Mesendoderm (in vitro differentiated cells): Measurements from ENCODE around the gene MSI1. TPM values are rescaled to one million over a fixed set of nuclear protein-coding genes. Genes with fewer than 3 reads are reported as not detected.
A peak's percentile ranks its signal among the peaks of the same experiment; 100 is the strongest.

Experiments
- DNase-seq: peaks from one replicate; pipeline ENCODE4 v3.0.0; 2013
- H2AK5ac ChIP-seq: 2 replicates; pipeline ENCODE4 v1.6.1; 2013; ENCODE audit warnings: low read length, inconsistent platforms
- H2BK120ac ChIP-seq: 2 replicates; pipeline ENCODE4 v1.6.1; 2013; ENCODE audit warnings: low read depth, mild to moderate bottlenecking, low read length, moderate library complexity, mixed read lengths
- H2BK15ac ChIP-seq: replicated peaks from 2 replicates; pipeline ENCODE4 v1.6.1; 2013; ENCODE audit warnings: low read depth, mild to moderate bottlenecking, moderate library complexity
- H2BK5ac ChIP-seq: 2 replicates; pipeline ENCODE4 v1.6.1; 2013; ENCODE audit warnings: low read length, inconsistent platforms
- H3K18ac ChIP-seq: 2 replicates; pipeline ENCODE4 v1.6.1; 2013; ENCODE audit warnings: mild to moderate bottlenecking, low read length, mixed read lengths
- H3K23ac ChIP-seq: one replicate; pipeline ENCODE4 v1.6.1; 2013; ENCODE audit warnings: low read length
- H3K27ac ChIP-seq: 2 replicates; pipeline ENCODE4 v1.5.1; 2013; ENCODE audit warnings: low read depth, mild to moderate bottlenecking, inconsistent platforms, low read length, moderate library complexity
- H3K27me3 ChIP-seq: 2 replicates; pipeline ENCODE4 v1.6.1; 2013; ENCODE audit warnings: low read length, control low read depth, mild to moderate bottlenecking, inconsistent platforms; ENCODE audit not compliant: insufficient read depth, poor library complexity
- H3K36me3 ChIP-seq: 2 replicates; pipeline ENCODE4 v1.6.1; 2013; ENCODE audit warnings: low read length, inconsistent platforms; ENCODE audit not compliant: control insufficient read depth, insufficient read depth
- H3K4ac ChIP-seq: one replicate; pipeline ENCODE4 v1.6.1; 2013; ENCODE audit warnings: low read depth, mild to moderate bottlenecking, low read length, moderate library complexity
- H3K4me1 ChIP-seq: 2 replicates; pipeline ENCODE4 v1.6.1; 2013; ENCODE audit warnings: low read depth, low read length, inconsistent platforms; ENCODE audit not compliant: control insufficient read depth
- H3K4me2 ChIP-seq: 2 replicates; pipeline ENCODE4 v1.6.1; 2013; ENCODE audit warnings: low read length
- H3K4me3 ChIP-seq: 2 replicates; pipeline ENCODE4 v1.5.1; 2013; ENCODE audit warnings: mild to moderate bottlenecking, low read length
- H3K56ac ChIP-seq: one replicate; pipeline ENCODE4 v1.6.1; 2013; ENCODE audit warnings: low read length
- H3K79me1 ChIP-seq: 2 replicates; pipeline ENCODE4 v1.6.1; 2013; ENCODE audit warnings: low read length, inconsistent platforms
- H3K79me2 ChIP-seq: 2 replicates; pipeline ENCODE4 v1.6.1; 2013; ENCODE audit warnings: mild to moderate bottlenecking, low read length; ENCODE audit not compliant: control insufficient read depth, insufficient read depth
- H3K9ac ChIP-seq: 2 replicates; pipeline ENCODE4 v1.6.1; 2013; ENCODE audit warnings: low read length, inconsistent platforms
- H4K5ac ChIP-seq: one replicate; pipeline ENCODE4 v1.6.1; 2013; ENCODE audit warnings: low read length
- H4K8ac ChIP-seq: one replicate; pipeline ENCODE4 v1.6.1; 2013; ENCODE audit warnings: low read depth, mild to moderate bottlenecking, control low read depth, low read length, moderate library complexity
- WGBS: extraction: QIAGEN DNeasy Blood & Tissue Kit; methylation state at CpG from one replicate; pipeline ENCODE4 v1.1.7; 2013; ENCODE audit warnings: low lambda C conversion rate, missing lambda C conversion rate; ENCODE audit not compliant: insufficient coverage; ENCODE audit errors: extremely low coverage; 5-methylcytosine and 5-hydroxymethylcytosine counted together
- small RNA-seq: library from polyadenylated mRNA; stranded (forward); fragments of <200 nt; extraction: miRNeasy Mini kit (QIAGEN cat#:217004); gene quantifications from one replicate; pipeline ENCODE3, GENCODE V24; 2013; ENCODE audit not compliant: insufficient read depth

Gene MSI1

GRCh38 chr12:120292661-120293531 lies 76.1 kb downstream of the MSI1 start, which contains the start of gene RNU4-1:
TSS of gene RNU4-1 (minus strand) at chr12:120293237.
- H3K79me2 ChIP-seq = no peaks in the 10 kb centered on the region
- H3K4me2 ChIP-seq = peak within 1 kb of the TSS; percentile 56
- peak within 1 kb of the TSS; percentile 96 for H3K56ac ChIP-seq
- H2BK15ac ChIP-seq = no peak within 1 kb of the TSS
- peak within 1 kb of the TSS; percentile 80 for H3K9ac ChIP-seq
- peak; percentile 99 for DNase-seq
- H3K79me1 ChIP-seq = no peaks in the 10 kb centered on the region
- H3K4me3 ChIP-seq = no peak within 1 kb of the TSS
- WGBS = no CpG with 5 or more reads among the region's 29 CpGs
- peak within 1 kb of the TSS; percentile 94 for H3K27ac ChIP-seq
- no peak within 1 kb of the TSS for H2BK120ac ChIP-seq
- no peak within 1 kb of the TSS for H4K5ac ChIP-seq
- H2BK5ac ChIP-seq = peak within 1 kb of the TSS; percentile 97
- no peaks in the 10 kb centered on the region for H3K27me3 ChIP-seq
- H3K4ac ChIP-seq = peak within 1 kb of the TSS; percentile 92
- no peaks in the 10 kb centered on the region for H3K36me3 ChIP-seq
- H4K8ac ChIP-seq = no peak within 1 kb of the TSS
- no peak within 1 kb of the TSS for H2AK5ac ChIP-seq
- peak within 1 kb of the TSS; percentile 60 for H3K18ac ChIP-seq
- no peaks in the 10 kb centered on the region for H3K4me1 ChIP-seq
- no peak within 1 kb of the TSS for H3K23ac ChIP-seq

- no peaks in the 10 kb centered on the region for H3K79me2 ChIP-seq
- H3K79me1 ChIP-seq = no peaks in the 10 kb centered on the region
- H3K27ac ChIP-seq = peak overlapping the region; percentile 94
- no peak overlapping the region for H2BK120ac ChIP-seq
- H2BK15ac ChIP-seq = no peak overlapping the region
- H3K27me3 ChIP-seq = no peaks in the 10 kb centered on the region
- no peak for DNase-seq
- no peak overlapping the region for H2BK5ac ChIP-seq
- no peak overlapping the region for H2AK5ac ChIP-seq
- H3K4ac ChIP-seq = peak overlapping the region; percentile 92
- H3K9ac ChIP-seq = peak overlapping the region; percentile 80
- WGBS = no CpG with 5 or more reads among the region's 17 CpGs
- H4K5ac ChIP-seq = no peak overlapping the region
- H3K36me3 ChIP-seq = no peaks in the 10 kb centered on the region
- H3K23ac ChIP-seq = no peak overlapping the region
- no peaks in the 10 kb centered on the region for H3K4me1 ChIP-seq
- H3K4me3 ChIP-seq = no peak overlapping the region
- peak overlapping the region; percentile 56 for H3K4me2 ChIP-seq
- no peak overlapping the region for H4K8ac ChIP-seq
- H3K56ac ChIP-seq = peak overlapping the region; percentile 96
- peak overlapping the region; percentile 60 for H3K18ac ChIP-seq
Measured at GRCh38 chr12:120292411-120292660, 76.6 kb downstream of the MSI1 start.

Small RNA genes within 50 kb of the gene (small RNA-seq; reads per million reads assigned to genes)
- gene RNU4-1 (1,922 reads per million, percentile 99 among the genes with 10 or more reads in this experiment), gene RNU4-2 (373 reads per million, percentile 98 among the genes with 10 or more reads in this experiment), gene RNU6-1088P (not detected)
